Lower leg skin (tissue), 3 donors: ENCODE data around the gene CSMD2.

ENCODE experiments used
- CTCF ChIP-seq, 3 donors: fragments of 450-650 bp; IDR thresholded peaks; one replicate each; pipeline ENCODE4 v1.5.1; 2016; ENCODE audit warnings: antibody characterized with exemption in 3 of 3, mild to moderate bottlenecking in 3 of 3, moderate library complexity in 2 of 3
- POLR2A ChIP-seq, 2 donors: fragments of 450-650 bp; IDR thresholded peaks; one replicate each; pipeline ENCODE4 v1.6.1; 2016 to 2017; ENCODE audit warnings: antibody characterized with exemption in 2 of 2, mild to moderate bottlenecking in 1 of 2, moderate library complexity in 1 of 2

DNA sequence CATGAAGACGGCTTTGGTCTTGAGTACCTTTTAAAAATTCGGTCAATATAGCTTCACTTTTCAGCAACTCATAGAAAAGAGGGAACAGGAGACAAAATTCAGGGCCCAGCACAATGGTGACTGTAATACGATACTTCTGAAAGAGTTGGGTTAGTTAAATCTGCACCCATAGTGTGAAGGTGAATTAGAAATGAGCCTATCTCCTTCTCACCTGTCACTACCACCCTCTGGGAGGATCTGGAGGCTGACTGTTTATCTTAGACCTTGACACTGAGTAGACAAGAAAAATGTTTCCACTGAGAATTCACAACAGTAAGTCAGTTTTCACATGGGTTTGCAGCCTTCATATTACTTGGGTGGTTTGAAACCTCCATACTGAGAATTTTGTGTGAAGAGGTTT, 359.0 kb downstream of the CSMD2 start:
- no peak for TF ChIP-seq CTCF (IDR thresholded peaks at IDR 0.05)
- no peak for TF ChIP-seq POLR2A (IDR thresholded peaks at IDR 0.05)
